ENCODE results near the gene ETV3L. TPM values are rescaled to one million over a fixed set of nuclear protein-coding genes. Genes with fewer than 3 reads are reported as not detected.

Gene ETV3L
- not detected in 2 replicates for total RNA-seq

- H3K4me1 Mint-ChIP-seq (ENCODE audit: low read depth) = peaks cover 10% of the 10 kb centered on the region
- intact Hi-C loops (cut with micrococcal nuclease) = no loop called here
- H3K9me3 Mint-ChIP-seq = no peaks in the 10 kb centered on the region
- no peak within 1 kb of the TSS for H3K27ac Mint-ChIP-seq
- H3K36me3 Mint-ChIP-seq (ENCODE audit: low read depth) = no peaks in the 10 kb centered on the region
- no peak within 1 kb of the TSS for H3K4me3 Mint-ChIP-seq (ENCODE audit: low read depth)
- peaks cover 20% of the 10 kb centered on the region for H3K27me3 Mint-ChIP-seq (ENCODE audit: low read depth)
- no peak for DNase-seq (ENCODE audit: low spot score)
Measured at GRCh38 chr1:157099633-157100009, at the start of gene ETV3L. Gene ETV3L (minus strand): TSS chr1:157099808. CDS start chr1:157099523, 285 bp downstream.

GRCh38 chr1:157147906-157148700 is 48.5 kb upstream of the ETV3L start:
- Mint-ChIP-seq H3K4me1 (ENCODE audit: low read depth) (peaks cover 70% of the 10 kb centered on the region), H3K27me3 (ENCODE audit: low read depth) (no peaks in the 10 kb centered on the region), H3K27ac (peak overlapping the region; percentile 74), H3K9me3 (no peaks in the 10 kb centered on the region), H3K36me3 (ENCODE audit: low read depth) (peaks cover 5% of the 10 kb centered on the region), H3K4me3 (ENCODE audit: low read depth) (no peak overlapping the region)
- DNase-seq (ENCODE audit: low spot score) = no peak
- intact Hi-C loops (cut with micrococcal nuclease) = loop anchor here (1.0 to 10.0 kb wide), 3 partner anchors 9 to 643 kb away; partner anchors contain the start of gene MEF2D

GRCh38 chr1:157147037-157147436 is 47.4 kb upstream of the ETV3L start:
- no peaks in the 10 kb centered on the region for H3K9me3 Mint-ChIP-seq
- peak overlapping the region; percentile 35 for H3K4me3 Mint-ChIP-seq (ENCODE audit: low read depth)
- H3K27me3 Mint-ChIP-seq (ENCODE audit: low read depth) = no peaks in the 10 kb centered on the region
- H3K4me1 Mint-ChIP-seq (ENCODE audit: low read depth) = peaks cover 70% of the 10 kb centered on the region
- peaks cover 5% of the 10 kb centered on the region for H3K36me3 Mint-ChIP-seq (ENCODE audit: low read depth)
- intact Hi-C loops (cut with micrococcal nuclease) = loop anchor here (1.0 to 10.0 kb wide), 3 partner anchors 8 to 642 kb away; partner anchors contain the start of gene MEF2D
- H3K27ac Mint-ChIP-seq = peak overlapping the region; percentile 86
- no peak for DNase-seq (ENCODE audit: low spot score)

- H3K9me3 Mint-ChIP-seq = no peaks in the 10 kb centered on the region
- no peak overlapping the region for H3K27ac Mint-ChIP-seq
- H3K27me3 Mint-ChIP-seq (ENCODE audit: low read depth) = no peaks in the 10 kb centered on the region
- intact Hi-C loops (cut with micrococcal nuclease) = loop anchor here (10.0 kb wide), 1 partner anchor 641 kb away; the partner anchor contains the start of gene MEF2D
- H3K4me1 Mint-ChIP-seq (ENCODE audit: low read depth) = peaks cover 69% of the 10 kb centered on the region
- no peak overlapping the region for H3K4me3 Mint-ChIP-seq (ENCODE audit: low read depth)
- no peak for DNase-seq (ENCODE audit: low spot score)
- H3K36me3 Mint-ChIP-seq (ENCODE audit: low read depth) = peaks cover 5% of the 10 kb centered on the region
Measured at GRCh38 chr1:157146244-157146643, 46.6 kb upstream of the ETV3L start.

GRCh38 chr1:157145076-157145475 is 45.5 kb upstream of the ETV3L start:
- no peaks in the 10 kb centered on the region for H3K27me3 Mint-ChIP-seq (ENCODE audit: low read depth)
- no peak for DNase-seq (ENCODE audit: low spot score)
- no peak overlapping the region for H3K4me3 Mint-ChIP-seq (ENCODE audit: low read depth)
- H3K27ac Mint-ChIP-seq = no peak overlapping the region
- intact Hi-C loops (cut with micrococcal nuclease) = loop anchor here (10.0 kb wide), 1 partner anchor 640 kb away; the partner anchor contains the start of gene MEF2D
- peaks cover 70% of the 10 kb centered on the region for H3K4me1 Mint-ChIP-seq (ENCODE audit: low read depth)
- peaks cover 5% of the 10 kb centered on the region for H3K36me3 Mint-ChIP-seq (ENCODE audit: low read depth)
- H3K9me3 Mint-ChIP-seq = no peaks in the 10 kb centered on the region

- Mint-ChIP-seq H3K36me3 (ENCODE audit: low read depth) (peaks cover 5% of the 10 kb centered on the region), H3K9me3 (no peaks in the 10 kb centered on the region), H3K27me3 (ENCODE audit: low read depth) (no peaks in the 10 kb centered on the region), H3K27ac (no peak overlapping the region), H3K4me1 (ENCODE audit: low read depth) (peaks cover 70% of the 10 kb centered on the region), H3K4me3 (ENCODE audit: low read depth) (no peak overlapping the region)
- intact Hi-C loops (cut with micrococcal nuclease) = loop anchor here (10.0 kb wide), 1 partner anchor 640 kb away; the partner anchor contains the start of gene MEF2D
- DNase-seq (ENCODE audit: low spot score) = no peak
Measured at GRCh38 chr1:157144509-157144908, 44.9 kb upstream of the ETV3L start.

GRCh38 chr1:157142765-157143423 is 43.3 kb upstream of the ETV3L start:
- Mint-ChIP-seq H3K9me3 (no peaks in the 10 kb centered on the region), H3K27me3 (ENCODE audit: low read depth) (no peaks in the 10 kb centered on the region), H3K27ac (no peak overlapping the region), H3K4me3 (ENCODE audit: low read depth) (no peak overlapping the region), H3K36me3 (ENCODE audit: low read depth) (no peaks in the 10 kb centered on the region), H3K4me1 (ENCODE audit: low read depth) (peaks cover 62% of the 10 kb centered on the region)
- intact Hi-C loops (cut with micrococcal nuclease) = loop anchor here (10.0 kb wide), 1 partner anchor 638 kb away; the partner anchor contains the start of gene MEF2D
- no peak for DNase-seq (ENCODE audit: low spot score)

GRCh38 chr1:157142201-157142600 is 42.6 kb upstream of the ETV3L start:
- H3K9me3 Mint-ChIP-seq = no peaks in the 10 kb centered on the region
- no peak for DNase-seq (ENCODE audit: low spot score)
- intact Hi-C loops (cut with micrococcal nuclease) = loop anchor here (10.0 kb wide), 1 partner anchor 637 kb away; the partner anchor contains the start of gene MEF2D
- peaks cover 6% of the 10 kb centered on the region for H3K36me3 Mint-ChIP-seq (ENCODE audit: low read depth)
- H3K27me3 Mint-ChIP-seq (ENCODE audit: low read depth) = no peaks in the 10 kb centered on the region
- H3K4me3 Mint-ChIP-seq (ENCODE audit: low read depth) = no peak overlapping the region
- H3K27ac Mint-ChIP-seq = peak overlapping the region; percentile 24
- peaks cover 57% of the 10 kb centered on the region for H3K4me1 Mint-ChIP-seq (ENCODE audit: low read depth)

GRCh38 chr1:157141212-157141855 is 41.7 kb upstream of the ETV3L start:
- no peak for DNase-seq (ENCODE audit: low spot score)
- intact Hi-C loops (cut with micrococcal nuclease) = loop anchor here (10.0 kb wide), 1 partner anchor 637 kb away; the partner anchor contains the start of gene MEF2D
- Mint-ChIP-seq H3K9me3 (no peaks in the 10 kb centered on the region), H3K36me3 (ENCODE audit: low read depth) (peaks cover 15% of the 10 kb centered on the region), H3K4me3 (ENCODE audit: low read depth) (no peak overlapping the region), H3K27ac (peak overlapping the region; percentile 89), H3K4me1 (ENCODE audit: low read depth) (peaks cover 53% of the 10 kb centered on the region), H3K27me3 (ENCODE audit: low read depth) (no peaks in the 10 kb centered on the region)

GRCh38 chr1:157140063-157140588 is 40.5 kb upstream of the ETV3L start:
- Mint-ChIP-seq H3K9me3 (no peaks in the 10 kb centered on the region), H3K4me3 (ENCODE audit: low read depth) (peak overlapping the region; percentile 44), H3K27me3 (ENCODE audit: low read depth) (no peaks in the 10 kb centered on the region), H3K36me3 (ENCODE audit: low read depth) (peaks cover 27% of the 10 kb centered on the region), H3K27ac (peak overlapping the region; percentile 89), H3K4me1 (ENCODE audit: low read depth) (peaks cover 61% of the 10 kb centered on the region)
- no peak for DNase-seq (ENCODE audit: low spot score)
- intact Hi-C loops (cut with micrococcal nuclease) = loop anchor here (10.0 kb wide), 1 partner anchor 635 kb away; the partner anchor contains the start of gene MEF2D

GRCh38 chr1:157139052-157139715 is 39.6 kb upstream of the ETV3L start:
- H3K36me3 Mint-ChIP-seq (ENCODE audit: low read depth) = peaks cover 37% of the 10 kb centered on the region
- no peak for DNase-seq (ENCODE audit: low spot score)
- H3K27me3 Mint-ChIP-seq (ENCODE audit: low read depth) = no peaks in the 10 kb centered on the region
- H3K9me3 Mint-ChIP-seq = no peaks in the 10 kb centered on the region
- peak overlapping the region; percentile 67 for H3K4me3 Mint-ChIP-seq (ENCODE audit: low read depth)
- intact Hi-C loops (cut with micrococcal nuclease) = loop anchor here (1.0 to 10.0 kb wide), 2 partner anchors 8 to 1866 kb away; partner anchors contain the start of gene IFI16
- peaks cover 69% of the 10 kb centered on the region for H3K4me1 Mint-ChIP-seq (ENCODE audit: low read depth)
- H3K27ac Mint-ChIP-seq = peak overlapping the region; percentile 89

Data from activated T-helper 2 cell treated with anti-CD3 and anti-CD28 coated beads, Interferon-gamma antibody, Interleukin-2, Interleukin-4, amounts not matched to agents 10 μg/mL and 5 μg/mL and 100 μg/mL, durations not matched to agents 14 hours and 24 hours and 36 hours (primary cell).